ENCODE measurements around the gene SECTM1. TPM values are rescaled to one million over a fixed set of nuclear protein-coding genes. Genes with fewer than 3 reads are reported as not detected.

Gene SECTM1
- total RNA-seq, 1 donor from 2014 or later = 0.27 TPM

DNA sequence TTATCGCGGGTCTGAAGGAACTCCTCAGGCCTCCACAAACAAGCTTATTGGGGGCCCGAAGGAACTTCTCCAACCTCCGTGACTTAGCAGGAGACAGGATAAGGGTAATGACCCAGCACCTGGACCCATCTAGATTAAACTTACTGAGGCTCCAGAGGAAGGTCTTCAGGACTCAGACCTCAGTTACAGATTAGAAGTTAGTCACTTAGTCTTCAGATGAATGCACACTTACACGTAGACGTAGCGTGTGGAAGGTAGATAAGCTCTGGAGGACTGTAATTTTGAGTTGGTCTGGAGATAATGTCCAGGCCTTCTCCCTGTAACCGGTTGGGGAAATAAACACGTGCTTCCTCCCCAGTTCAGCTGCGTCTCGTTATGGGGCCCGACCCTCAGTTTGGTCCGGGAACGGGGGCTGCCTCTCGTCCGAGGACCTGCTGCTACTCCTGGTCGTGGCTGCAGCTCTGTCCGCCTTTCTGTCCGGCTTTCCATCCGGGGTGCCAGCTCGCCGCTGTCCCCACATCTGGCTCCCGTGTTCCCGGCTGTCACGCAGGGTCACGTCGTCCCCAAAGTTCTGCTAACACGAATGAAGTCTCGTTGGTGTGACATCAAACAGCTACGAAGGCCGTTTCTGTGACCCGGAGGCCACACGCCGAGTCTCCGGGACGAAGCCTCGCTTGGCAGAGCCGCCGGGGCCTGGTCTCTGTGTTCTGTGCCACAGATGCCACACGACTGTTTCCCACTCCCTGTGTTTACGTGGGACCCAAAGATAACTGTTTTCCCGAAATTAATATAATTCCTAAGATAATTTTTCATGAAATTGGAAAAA lies 11.8 kb upstream of the SECTM1 start:
- H2AFZ ChIP-seq (ENCODE audit: low read depth, low read length) = no peak overlapping the region
- Mint-ChIP-seq H3K36me3 (ENCODE audit: low read depth, unreplicated experiment) (peaks cover 1% of the 10 kb centered on the region), H3K4me3 (ENCODE audit: unreplicated experiment) (no peak overlapping the region), H3K4me1 (ENCODE audit: low read depth, unreplicated experiment) (no peaks in the 10 kb centered on the region), H3K9me3 (ENCODE audit: unreplicated experiment) (peaks cover 3% of the 10 kb centered on the region), H3K27me3 (ENCODE audit: low read depth, unreplicated experiment) (peaks cover 27% of the 10 kb centered on the region), H3K27ac (ENCODE audit: unreplicated experiment) (no peak overlapping the region)
- TF ChIP-seq CTCF (IDR thresholded peaks at IDR 0.05; ENCODE audit: insufficient read depth, low read depth, low read length) (no peak), EZH2 (IDR thresholded peaks at IDR 0.05; ENCODE audit: insufficient read depth, low read length) (no peak)
- H3K9me3 ChIP-seq (ENCODE audit: insufficient read depth, low read depth, low read length) = peaks cover 3% of the 10 kb centered on the region
- H3K4me2 ChIP-seq (ENCODE audit: low read length) = no peak overlapping the region
- no peak overlapping the region for H3K4me3 ChIP-seq (ENCODE audit: insufficient read depth, low read depth, low read length)
- no peaks in the 10 kb centered on the region for H3K79me2 ChIP-seq (ENCODE audit: insufficient read depth, low read length)
- H3K27me3 ChIP-seq (ENCODE audit: insufficient read depth, low read length) = peaks cover 9% of the 10 kb centered on the region
- H3K36me3 ChIP-seq (ENCODE audit: insufficient read depth, low read length) = no peaks in the 10 kb centered on the region
- no peaks in the 10 kb centered on the region for H3K4me1 ChIP-seq (ENCODE audit: insufficient read depth, low read length)
- DNase-seq (ENCODE audit: low read depth) (no peak), FAIRE-seq (no peak)
- no peak overlapping the region for H3K27ac ChIP-seq (ENCODE audit: low read depth, low read length)
- H3K9ac ChIP-seq (ENCODE audit: low read length) = no peak overlapping the region
- no peaks in the 10 kb centered on the region for H4K20me1 ChIP-seq (ENCODE audit: insufficient read depth, low read length)

DNA sequence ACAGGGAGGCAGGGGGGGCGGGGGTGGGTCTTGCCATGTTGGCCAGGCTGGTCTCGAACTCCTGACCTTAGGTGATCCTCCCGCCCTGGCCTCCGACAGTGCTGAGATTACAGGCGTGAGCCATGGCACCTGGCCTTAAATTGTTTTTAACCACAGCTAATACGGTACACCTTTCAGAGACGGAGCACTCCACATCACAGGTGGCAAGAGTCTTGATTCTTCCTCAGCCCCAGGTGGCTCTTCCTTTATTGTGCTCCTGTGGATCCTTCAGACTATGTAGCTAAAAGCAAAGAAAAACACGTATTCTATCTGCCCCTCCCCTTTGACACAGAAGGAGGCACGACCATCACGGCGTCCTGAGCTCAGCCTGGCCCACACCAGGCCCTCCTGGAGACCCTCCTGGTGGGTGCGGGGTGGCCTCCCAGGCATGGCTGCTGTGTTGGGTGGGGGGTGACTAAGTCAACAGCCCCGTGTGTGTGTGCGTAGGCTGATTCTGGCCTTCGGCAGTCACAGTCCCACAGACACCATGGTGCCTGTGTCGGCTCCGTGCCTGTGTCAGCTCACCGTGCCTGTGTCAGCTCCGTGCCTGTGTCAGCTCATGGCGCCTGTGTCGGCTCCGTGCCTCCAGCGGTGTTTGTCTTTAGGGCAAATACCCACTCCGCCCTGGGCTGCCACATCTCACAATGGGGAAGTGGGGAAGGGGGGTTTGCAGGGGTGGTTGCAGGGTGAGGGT lies 10.8 kb upstream of the SECTM1 start:
- Histone ChIP-seq H3K4me2 (ENCODE audit: low read length) (no peak overlapping the region), H2AFZ (ENCODE audit: low read depth, low read length) (no peak overlapping the region), H3K4me1 (ENCODE audit: insufficient read depth, low read length) (peaks cover 3% of the 10 kb centered on the region), H3K27me3 (ENCODE audit: insufficient read depth, low read length) (peaks cover 8% of the 10 kb centered on the region), H3K9me3 (ENCODE audit: insufficient read depth, low read depth, low read length) (peaks cover 3% of the 10 kb centered on the region), H3K36me3 (ENCODE audit: insufficient read depth, low read length) (no peaks in the 10 kb centered on the region), H3K9ac (ENCODE audit: low read length) (no peak overlapping the region), H3K79me2 (ENCODE audit: insufficient read depth, low read length) (no peaks in the 10 kb centered on the region), H3K27ac (ENCODE audit: low read depth, low read length) (no peak overlapping the region), H3K4me3 (ENCODE audit: insufficient read depth, low read depth, low read length) (no peak overlapping the region), H4K20me1 (ENCODE audit: insufficient read depth, low read length) (no peaks in the 10 kb centered on the region)
- Mint-ChIP-seq H3K27me3 (ENCODE audit: low read depth, unreplicated experiment) (peaks cover 23% of the 10 kb centered on the region), H3K27ac (ENCODE audit: unreplicated experiment) (no peak overlapping the region), H3K4me1 (ENCODE audit: low read depth, unreplicated experiment) (no peaks in the 10 kb centered on the region), H3K4me3 (ENCODE audit: unreplicated experiment) (no peak overlapping the region), H3K9me3 (ENCODE audit: unreplicated experiment) (peaks cover 3% of the 10 kb centered on the region), H3K36me3 (ENCODE audit: low read depth, unreplicated experiment) (peaks cover 1% of the 10 kb centered on the region)
- DNase-seq (ENCODE audit: low read depth) (no peak), FAIRE-seq (no peak)
- TF ChIP-seq EZH2 (IDR thresholded peaks at IDR 0.05; ENCODE audit: insufficient read depth, low read length) (no peak), CTCF (IDR thresholded peaks at IDR 0.05; ENCODE audit: insufficient read depth, low read depth, low read length) (no peak)
